ENCODE data around the gene C19orf25.

C19orf25 gene

DNA sequence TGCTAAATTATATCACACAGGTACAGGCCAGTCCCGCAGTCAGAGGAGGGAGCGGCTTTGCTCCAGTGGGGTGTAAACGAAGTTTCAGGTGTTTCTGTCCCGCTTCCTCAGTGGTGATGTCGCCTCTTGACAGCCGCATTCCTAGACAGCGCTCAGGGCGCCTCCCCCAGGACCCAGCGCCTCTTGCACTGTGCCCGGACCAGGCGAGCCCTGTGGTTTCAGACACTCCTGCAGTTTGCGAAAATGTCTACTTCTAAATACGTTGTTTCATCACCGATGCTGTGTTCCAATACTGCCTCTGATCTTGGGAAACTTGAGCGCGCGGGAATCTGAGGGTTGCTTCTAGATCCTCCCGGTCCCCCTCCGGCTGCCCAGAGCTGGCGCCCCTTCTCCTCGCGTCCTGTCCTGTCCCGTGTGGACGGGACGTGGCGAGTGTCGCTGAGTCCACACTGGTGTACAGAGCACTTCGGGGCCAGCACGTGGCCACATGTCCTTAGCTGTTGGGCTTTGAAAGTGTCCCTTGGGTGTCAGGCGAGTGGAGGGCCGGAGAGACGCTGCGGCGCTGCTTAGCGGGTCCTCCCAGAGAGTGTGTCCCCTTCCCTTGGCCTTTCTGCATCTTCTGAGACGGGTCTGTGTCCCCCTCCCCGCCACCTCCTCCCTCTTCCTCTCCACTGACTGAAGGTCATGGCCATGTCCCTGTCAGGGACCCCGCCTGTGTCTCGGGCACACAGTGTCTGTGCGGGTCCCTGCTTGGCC is 55.4 kb downstream of the C19orf25 start:
- no peak for ATAC-seq
- no peak overlapping the region for H3K27ac Mint-ChIP-seq
- H3K9me3 Mint-ChIP-seq: no peaks in the 10 kb centered on the region
- no peaks in the 10 kb centered on the region for H3K27me3 Mint-ChIP-seq
- H3K4me3 Mint-ChIP-seq: no peak overlapping the region
- peaks cover 48% of the 10 kb centered on the region for H3K36me3 Mint-ChIP-seq (ENCODE audit: low read depth)
- DNase-seq: no peak
- H3K4me1 Mint-ChIP-seq: peaks cover 2% of the 10 kb centered on the region

Measured in activated naive CD8-positive, alpha-beta T cell treated with anti-CD3 and anti-CD28 coated beads, Interleukin-2, amount 50 U/mL, for 24 hours (primary cell).